ENCODE measurements around the gene ARL6IP4.

ARL6IP4 gene

DNA sequence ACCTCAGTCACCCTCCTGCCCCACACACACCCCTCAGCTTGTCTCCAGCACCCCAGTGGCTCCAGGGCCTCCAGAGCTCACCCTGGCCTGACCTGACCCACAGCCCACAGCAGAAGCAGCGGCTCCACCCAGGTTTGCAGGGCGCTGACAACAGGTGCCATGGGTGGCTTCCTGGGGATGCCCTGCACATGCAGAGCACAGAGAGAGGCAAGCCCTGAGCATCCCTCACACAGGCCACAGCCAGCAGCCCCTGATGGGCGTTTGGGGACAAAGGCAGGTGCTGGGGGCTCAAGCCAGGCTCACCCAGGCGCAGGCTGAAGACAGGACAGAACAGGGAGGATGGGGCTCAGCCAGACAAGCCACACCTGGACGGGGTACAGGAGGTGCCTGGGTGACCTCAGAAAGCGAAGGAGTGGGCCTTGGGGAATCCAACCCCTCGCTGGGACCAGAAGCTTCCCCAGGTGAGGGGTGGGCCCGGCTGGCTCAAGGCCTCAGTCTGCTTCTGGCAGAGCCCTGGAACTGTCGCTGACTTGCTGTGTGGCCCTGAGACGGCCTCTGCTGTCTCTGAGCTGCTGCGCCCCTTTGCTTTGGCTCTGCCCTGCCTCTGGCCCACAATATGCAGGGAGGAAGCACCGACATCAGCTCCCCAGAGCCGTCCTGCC, 10.6 kb downstream of the ARL6IP4 start:
- no peak for DNase-seq (ENCODE audit: low spot score)

DNA sequence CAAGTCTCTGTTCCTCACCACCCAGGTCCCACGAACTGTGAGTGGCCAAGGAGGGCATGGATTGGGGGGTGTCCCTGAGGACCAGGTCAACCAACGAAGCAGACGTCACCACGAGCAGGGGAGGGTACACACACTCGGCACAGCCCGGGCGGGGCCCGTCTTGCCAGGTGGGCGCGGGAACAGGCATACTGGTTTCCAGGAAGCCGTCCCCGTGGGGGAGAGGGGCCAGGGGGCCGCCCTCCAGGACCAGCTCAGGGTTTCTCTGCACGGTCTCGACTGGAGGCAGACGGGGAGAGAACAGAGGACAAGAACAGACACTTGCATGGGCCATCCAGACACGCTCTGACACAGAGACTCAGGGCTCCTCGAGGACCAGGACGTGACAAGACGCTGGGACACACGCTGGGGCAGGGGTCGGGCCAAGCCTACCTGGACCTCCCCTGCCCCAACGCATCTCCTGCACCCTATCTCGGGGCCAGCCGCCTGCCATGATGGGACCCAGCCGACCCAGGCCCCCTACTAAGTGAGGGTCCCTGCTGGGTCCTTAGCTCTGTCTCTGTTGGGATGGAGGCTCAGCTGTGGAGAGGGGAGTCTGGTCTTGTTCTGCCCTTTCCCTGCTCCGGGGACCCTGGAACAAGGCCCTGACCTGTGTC, 11.3 kb downstream of the ARL6IP4 start:
- no peak for DNase-seq (ENCODE audit: low spot score)

DNA sequence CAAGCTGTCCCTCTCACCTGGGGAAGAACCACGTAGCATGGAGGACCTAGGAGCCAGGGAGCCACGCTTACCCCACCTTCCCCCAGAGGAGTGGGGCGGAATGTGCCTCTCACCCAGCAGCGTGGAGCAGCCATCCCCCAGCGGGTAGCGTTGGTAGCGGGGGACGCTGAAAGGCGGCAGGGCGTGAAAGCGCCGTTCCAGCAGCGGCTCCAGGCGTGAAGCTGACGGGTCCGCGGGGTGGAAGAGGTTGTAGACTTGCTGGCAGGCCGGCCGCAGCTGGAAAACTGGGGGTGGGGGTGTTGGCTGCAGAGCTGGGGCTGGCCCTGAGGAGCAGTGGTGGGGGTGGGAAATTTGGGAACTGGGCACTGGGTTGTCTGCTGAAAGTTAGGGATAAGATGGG, 11.9 kb downstream of the ARL6IP4 start:
- DNase-seq (ENCODE audit: low spot score), result no peak

DNA sequence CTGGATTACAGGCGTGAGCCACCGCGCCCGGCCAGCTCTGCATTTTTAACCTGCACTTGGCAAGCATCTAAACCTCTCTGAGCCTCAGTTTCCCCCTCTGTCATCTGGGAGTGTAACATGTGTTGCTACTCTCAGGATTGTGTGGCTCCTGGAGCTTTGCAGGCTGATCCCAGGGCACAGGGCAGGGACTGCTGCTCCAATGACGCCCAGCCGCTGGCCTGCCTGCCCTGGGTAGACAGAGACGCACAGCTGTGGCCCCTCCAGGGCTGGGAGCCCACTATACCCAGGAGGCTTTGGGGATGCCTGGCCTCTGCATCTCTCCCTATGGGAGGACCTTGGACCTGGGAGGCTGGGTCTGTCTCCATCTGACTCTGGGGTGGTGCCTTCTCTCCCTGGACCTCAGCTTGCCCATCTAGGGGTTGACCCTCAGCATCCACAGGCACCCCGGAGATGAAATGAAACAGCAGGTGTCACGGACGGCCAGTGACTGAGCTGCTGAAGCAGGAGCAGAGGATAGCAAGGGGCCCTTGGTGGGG, 13.7 kb downstream of the ARL6IP4 start:
- DNase-seq (ENCODE audit: low spot score), result no peak

DNA sequence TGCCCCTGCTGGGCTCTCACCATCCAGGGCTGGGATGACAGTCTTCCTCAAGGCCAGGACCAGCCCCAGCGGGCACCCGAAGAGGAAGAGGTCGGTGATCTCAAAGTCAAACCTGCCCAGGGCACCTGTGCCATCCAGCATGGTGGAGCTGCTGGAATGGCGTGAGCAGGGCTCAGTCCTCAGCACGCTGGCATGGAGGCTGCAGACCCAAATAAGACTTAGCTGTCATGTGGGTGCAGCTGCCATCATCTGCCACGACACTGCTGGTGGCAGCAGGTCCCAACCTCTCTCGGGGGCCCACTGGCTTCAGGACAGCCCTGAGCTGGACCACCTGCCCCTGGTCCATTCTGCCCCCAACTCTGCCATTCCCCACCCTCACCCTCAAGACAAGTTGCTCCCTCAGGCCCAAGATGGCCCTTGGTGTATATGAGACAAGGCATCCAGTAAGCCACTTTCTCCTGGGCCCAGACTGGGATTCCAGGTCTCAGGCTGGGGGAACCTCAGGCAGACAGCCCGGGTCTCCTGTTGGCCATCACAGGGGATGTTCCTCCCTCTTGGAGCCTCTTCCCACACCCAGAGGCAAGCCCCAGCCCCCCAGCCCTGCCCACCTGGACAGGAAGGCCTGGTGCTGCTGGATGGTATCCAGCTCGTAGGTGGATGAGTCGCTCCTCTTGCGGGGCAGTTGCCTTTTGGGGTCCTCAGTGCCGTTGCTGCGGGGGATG, 14.5 kb downstream of the ARL6IP4 start:
- DNase-seq (ENCODE audit: low spot score), result no peak

DNA sequence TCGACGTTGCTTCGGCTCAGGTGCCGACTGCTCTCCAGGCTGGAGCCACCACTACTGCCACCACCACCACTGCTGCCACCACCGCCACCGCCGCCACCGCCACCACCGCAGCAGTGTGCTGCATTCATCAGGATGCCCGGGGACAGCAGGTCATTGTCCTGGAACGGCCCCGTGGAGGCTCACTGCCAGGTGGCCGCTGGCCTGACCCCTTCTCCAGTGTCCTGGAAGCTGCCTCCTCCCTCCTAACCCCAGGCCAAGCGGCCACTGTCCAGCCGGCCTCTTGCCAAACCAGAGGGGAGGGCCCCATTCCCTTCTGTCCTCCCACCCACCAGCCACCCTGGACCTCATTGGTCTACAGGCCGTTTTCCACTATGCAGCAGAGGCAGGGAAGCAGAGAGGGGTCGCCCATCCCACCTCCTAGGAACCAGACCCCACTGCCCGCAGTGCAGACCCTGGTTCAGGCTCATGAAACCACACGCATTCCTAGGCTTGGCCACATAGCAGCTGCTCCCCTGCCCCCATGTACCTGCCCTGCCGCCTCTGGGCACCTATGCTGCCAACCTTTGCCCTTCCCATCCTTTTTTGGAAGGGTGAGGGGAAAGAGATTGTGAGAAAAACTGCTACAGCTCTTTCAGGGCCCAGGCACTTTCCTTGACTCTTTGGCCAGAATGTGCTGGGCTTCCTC, 15.2 kb downstream of the ARL6IP4 start:
- DNase-seq (ENCODE audit: low spot score), result no peak

DNA sequence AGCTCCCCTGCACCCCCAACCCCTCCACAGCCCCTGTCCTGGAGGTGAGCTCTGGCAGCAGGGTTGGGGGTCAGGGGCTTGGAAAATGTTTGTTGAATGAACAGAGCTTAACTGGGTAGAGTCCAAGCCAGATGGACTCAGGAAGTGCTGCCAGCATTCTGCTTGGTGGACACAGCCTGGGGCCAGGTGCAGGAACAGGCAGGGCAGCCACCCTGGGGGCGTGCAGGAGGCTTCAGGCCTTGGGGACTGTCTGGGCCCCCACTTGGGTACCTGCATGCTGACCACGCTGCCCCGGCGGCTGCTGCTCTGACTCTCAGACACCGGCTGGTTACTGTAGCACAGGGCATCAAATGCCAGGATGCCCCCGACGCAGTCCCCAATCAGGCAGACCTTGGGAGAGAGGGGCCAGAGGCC, 15.7 kb downstream of the ARL6IP4 start:
- no peak for DNase-seq (ENCODE audit: low spot score)

DNA sequence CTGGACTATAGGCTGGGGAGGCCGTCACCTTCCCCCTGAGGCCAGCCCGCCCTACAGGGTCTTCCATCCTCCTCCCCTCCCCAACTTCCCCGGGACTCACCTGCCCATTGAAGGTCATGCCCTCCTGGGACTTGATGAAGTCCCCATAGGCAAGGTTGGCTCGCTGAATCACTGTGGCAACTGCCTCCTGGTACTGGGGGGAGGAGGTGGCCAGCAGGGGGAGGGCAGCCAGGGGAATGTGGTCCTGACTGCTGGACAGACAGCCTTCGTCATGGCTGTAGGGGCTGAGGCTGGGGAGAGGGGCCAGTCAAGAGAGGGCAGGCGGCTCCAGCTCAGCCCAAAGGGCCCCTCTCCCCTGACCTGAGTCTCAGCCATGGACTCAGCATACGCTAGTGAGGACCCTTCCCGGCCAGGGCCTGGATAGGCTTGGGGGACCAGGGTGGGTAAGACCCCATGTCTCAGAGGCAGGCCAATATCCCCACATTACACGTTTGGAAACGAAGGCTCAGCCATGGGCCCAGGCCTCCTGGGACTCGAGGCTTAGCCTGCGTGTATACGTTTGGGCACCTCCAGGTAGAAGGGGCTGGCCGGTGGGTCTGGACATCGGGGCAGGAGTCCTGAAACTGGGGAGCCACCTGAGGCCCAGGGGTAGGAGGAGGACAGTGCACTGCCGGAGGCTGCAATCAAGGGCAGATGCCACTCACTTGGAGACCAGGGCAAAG, 16.3 kb downstream of the ARL6IP4 start:
- DNase-seq (ENCODE audit: low spot score), result no peak

DNA sequence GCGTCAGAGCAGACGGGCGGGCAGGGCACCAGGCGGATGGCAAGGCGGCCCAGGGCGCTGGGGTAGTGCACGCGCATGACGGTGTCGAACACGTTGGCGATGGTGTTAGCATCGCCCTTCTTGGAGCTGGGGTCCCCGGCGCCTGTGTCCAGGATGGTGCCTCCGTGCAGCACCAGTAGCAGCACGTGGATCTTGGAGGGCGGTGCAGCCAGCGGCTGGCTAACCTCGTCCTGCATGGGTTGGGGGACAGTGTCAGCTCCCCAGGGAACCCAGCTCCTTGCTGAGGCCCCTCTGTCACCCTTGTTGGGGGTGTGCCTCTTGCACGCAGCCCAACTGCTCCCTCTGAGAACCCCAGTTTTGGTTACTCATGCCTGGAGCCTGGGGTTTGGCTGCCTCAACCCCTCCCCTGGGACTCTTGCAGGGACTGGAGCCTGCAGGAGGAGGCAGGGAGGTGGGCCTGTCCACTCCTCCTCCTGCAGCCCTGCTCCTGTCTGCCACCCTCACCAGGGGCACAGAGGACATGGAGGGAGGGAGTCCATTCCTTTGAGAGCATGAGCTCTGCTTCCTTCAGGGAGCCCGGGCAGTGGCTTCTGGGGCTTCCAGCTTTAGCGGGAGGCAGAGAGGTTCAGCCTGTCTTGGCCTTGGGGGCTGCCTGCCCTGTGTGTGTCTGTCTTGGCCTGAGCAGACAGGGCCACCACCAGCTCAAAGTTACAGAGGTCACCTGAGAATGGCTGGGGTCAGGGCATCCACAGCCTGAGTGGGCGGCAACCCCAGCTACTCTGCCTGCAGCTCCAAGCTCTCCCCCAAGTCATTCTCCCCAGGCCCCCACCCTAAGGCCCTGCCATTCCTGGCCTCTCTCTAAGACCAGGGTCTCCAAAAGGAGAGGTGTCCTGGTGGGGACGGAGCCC, 17.1 kb downstream of the ARL6IP4 start:
- no peak for DNase-seq (ENCODE audit: low spot score)

DNA sequence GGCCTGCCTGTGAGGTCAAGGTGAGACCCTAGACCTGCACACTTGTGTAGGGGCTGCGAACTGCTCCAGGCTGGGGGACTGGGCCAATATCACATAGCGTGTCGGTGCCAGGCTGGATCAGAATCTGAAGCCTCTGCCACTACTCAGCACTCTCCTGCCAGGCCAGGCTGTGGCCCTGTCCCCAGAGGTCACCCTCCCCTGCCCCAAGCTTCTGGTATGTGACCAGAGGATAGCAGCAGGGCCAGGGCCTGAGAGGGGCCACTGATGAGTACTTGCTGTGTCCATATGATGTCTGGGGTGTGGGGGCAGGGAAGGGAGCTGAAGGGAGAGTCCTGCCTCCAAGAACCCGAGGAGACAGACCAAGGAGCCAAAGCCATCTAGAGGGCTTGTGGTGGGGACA, 17.8 kb downstream of the ARL6IP4 start:
- DNase-seq (ENCODE audit: low spot score), result no peak

DNA sequence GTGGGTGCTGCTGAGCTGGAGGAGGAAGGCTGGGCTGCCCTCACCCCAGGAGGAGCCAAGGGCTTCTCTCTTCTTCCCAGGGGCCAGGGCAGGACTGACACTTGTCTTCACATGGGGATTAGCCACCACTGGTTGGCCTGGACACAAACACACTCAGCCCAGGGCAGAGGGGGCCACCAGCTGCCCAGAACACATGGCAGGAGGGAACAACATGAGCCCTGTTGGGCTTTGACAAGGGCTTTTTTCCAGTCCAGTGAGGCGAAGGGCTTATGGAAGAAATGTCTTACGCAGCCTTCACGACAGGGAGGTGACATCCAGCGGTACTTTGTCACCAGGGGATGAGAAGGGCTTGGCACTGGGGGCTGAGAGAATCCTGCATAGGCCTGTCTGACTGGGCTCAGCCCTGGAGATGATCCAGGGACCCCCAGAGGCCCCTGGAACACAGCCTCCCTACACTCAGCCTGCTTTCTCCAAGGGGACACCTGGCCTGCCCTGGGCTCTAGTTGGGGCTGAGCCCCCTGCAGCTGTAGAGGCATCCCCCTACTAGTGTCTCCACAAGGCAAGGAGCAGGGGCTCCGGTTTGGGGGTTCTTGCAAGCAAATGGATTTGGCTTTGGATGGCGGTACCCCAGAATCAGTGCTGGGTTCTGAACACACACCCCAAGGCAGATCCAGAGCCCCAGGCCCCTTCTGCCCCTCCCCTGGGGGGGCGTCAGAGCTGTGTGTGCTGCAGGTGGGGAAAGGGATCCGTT, 18.9 kb downstream of the ARL6IP4 start:
- DNase-seq (ENCODE audit: low spot score), result no peak

DNA sequence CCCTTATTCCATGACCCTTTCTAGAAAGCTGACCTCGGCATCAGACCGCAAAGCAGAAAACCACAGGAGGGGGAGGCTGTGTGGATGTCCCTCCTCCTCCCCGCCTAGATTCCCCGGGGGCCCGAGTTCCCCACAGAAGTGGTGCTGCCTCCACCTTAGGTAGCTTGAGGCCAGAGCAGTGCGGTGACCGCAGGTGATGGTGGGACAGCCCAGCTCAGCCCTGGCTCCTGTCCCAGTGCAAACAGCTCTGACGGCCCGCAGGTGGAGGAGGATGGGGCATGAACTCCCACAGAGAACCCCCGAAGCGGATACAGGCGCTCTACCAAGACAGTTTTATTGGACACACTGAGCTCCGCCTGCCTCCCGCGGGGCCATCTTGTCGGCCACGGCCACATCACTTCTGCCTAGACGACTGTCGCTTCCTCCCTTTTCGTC, 19.5 kb downstream of the ARL6IP4 start:
- no peak for DNase-seq (ENCODE audit: low spot score)

DNA sequence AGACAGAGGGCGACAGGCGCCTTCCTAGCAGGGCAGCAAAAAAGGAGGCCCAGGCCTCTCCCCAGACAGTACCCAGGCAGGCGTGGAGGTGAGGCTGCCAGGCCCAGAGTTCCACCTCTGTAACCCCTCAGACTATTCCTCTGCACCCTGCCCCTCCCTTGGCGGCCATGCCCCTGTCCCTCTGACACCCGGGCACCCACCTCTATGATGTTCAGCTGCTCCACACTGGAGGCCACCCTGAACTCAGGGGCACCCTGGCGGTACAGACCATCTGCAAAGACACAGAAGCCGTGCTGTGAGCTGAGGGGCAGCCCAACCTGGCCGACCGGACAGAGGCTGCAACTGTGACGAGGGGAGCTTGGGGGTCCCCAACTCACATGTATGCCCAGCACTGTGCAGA, 20.1 kb downstream of the ARL6IP4 start:
- DNase-seq (ENCODE audit: low spot score), result no peak

DNA sequence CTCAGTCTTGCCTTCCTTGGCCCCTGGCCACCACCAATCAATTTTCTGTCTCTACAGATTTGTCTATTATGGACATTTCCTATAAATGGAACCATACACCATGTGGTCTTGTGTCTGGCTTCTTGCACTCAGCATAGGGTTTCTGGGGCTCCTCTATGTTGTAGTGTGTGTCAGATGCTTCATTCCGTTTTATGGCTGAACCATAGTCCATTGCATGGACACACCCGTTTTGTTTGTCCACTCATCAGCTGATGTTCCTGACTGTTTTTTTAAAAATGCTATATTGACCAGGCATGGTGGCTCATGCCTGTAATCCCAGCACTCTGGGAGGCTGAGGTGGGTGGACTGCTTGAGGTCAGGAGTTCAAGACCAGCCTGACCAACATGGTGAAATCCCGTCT, 21.0 kb downstream of the ARL6IP4 start:
- DNase-seq (ENCODE audit: low spot score), result no peak

DNA sequence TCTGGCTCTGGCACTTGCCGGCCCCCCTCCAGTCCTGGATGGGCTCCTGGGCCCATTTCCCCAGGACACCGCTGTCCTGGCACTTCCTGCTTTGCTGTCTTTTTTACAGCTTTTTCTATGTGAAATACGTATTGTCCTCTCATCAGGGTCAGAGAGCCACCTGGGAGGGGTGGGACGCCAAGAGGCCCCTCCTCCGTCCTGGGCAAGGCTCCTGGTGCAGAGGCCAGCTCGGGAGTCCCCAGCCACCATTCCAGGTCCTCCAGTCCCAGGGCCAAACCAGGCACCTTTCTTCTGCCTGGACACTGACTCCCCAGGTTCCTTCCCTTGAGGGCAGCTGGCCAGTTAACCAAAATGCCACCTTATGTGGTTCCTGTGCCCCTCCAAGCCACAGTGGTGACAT, 22.8 kb downstream of the ARL6IP4 start:
- DNase-seq (ENCODE audit: low spot score), result no peak

DNA sequence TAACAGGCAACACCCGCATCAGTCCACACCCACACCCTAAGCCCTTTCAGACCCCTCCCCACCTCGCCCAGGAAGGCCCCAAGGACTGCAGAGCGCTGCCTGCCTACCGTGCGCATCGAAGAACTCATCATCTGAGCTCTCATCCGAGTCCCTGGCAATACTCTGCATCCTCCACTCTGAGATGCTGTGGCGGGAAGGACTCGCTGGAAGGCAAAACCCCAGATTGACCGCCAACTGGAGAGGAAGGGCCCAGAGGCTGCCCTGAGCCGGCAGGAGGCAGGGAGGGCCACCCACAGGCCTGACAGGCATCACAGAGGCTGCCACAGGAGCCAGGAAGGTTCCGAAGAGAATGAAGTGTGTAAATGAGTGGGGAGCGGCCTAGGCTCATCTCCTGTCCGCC, 23.8 kb downstream of the ARL6IP4 start:
- DNase-seq (ENCODE audit: low spot score), result no peak

DNA sequence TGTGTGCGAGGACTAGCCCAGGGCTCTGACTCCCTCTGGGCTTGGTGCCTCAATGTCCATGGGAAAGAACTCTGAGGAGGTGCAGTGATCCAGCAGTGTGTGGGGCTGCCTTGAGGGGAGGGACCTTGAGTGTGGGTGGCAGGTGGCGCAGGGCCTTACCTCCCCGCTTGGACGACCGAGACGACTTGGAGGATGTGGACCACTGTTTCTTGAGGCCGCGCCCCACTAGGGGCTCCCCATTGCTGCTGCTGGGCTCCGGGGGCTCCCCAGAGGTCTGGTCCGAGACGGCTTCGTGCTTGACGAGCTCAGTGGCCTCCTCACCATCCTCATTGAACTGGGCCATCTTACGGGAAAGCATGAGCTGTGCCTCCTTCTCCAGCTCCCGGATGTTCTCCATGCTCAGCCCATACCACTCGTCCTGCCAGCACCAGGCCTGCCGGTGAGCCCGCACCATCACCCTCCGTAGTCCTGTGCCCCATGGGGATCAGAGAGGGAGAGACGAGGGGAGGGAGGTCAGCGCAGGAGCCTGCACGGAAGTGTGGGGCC, 24.7 kb downstream of the ARL6IP4 start:
- DNase-seq (ENCODE audit: low spot score), result no peak

DNA sequence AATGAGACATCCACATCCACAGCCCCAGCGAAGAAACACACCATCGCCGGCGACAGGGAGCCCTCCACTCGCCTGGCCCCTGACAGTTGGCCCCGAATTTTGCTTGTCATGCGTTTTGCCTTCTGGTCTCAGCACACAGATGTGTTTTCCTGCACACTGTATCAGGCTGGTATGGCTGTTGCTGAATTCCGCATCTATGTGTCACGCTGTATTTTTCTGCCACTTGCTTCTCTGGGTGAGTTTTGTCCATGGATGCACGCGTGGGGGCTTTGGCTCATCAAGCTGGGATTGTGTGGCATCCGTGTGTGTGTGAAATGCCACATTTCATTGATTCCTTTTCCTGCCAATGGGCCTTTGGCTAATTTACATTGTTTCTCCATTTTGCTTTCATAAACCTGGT, 26.5 kb downstream of the ARL6IP4 start:
- DNase-seq (ENCODE audit: low spot score), result no peak

DNA sequence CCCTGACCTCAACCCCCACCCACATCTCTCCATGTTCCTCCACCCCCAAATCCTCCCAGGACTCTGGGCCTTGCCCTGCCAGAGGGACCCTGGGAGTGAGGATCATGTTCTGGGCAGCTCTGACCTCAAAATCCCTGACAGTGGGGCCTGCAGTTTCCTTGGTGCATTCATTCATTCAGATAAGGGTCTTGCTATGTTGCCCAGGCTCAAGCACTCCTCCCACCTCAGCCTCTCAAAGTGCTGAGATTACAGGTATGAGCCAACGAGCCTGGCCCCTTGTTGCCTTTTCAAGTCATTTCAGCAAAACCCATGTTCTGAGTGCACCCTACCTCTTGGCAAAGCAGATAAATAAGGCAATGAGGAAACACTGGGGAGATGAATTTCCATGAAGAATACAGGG, 29.6 kb downstream of the ARL6IP4 start:
- no peak for DNase-seq (ENCODE audit: low spot score)

DNA sequence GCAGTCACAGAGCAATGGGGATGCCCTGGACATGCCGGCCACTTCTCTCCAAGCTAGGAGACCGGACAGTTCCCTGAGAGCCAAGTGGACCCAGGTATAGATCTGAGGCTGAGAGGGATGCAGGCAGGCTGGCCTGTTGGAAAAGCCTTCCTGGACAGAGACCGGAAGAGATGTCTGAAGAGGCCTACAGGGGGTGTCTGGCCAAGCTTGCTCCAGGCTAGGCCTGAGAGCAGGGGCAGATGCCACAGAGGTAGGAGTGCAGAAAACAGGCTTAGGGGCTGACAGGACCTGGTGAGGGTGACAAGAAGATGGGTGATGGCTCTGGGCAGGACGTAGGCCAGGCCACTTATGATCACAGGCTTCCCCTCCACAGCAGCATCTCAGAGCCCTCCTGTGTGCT, 30.2 kb downstream of the ARL6IP4 start:
- no peak for DNase-seq (ENCODE audit: low spot score)
